ENCODE data around the gene HOXA7.

DNA sequence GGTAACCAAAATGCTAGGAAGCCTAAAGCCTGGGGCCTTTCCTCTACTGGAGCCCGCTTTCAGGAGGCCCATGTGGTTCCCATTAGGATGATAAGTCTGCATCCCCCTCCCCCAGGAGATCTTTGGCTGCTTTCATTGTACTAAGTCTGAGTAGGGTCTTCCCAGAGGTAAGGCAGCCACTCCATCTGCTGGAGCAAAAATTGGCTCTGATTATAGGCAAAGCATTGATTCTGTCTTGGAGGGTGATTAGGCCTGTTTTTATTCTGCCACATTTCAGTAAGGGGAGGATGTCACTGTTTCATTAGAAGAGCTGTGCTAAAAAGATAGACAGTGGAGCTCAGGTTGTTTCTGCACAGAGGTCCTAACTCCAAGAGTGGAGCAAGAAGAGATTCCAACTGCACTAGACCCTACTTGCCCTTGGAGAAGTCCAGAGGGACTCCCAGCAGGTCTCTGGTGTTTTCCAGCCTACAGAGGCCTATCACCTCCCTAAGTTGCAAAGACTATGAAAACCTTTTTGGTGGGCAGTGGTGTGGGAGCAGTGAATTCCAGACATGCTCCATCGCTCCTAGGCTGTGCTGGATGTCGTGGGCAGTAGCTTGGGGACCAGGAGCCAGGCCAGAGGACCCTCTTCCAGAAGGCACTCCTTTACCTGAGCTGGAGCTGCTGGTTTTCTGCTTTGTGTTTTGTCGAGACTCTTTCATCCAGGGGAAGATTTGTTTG lies 46.8 kb downstream of the HOXA7 start:
- TF ChIP-seq, protein P1, sequence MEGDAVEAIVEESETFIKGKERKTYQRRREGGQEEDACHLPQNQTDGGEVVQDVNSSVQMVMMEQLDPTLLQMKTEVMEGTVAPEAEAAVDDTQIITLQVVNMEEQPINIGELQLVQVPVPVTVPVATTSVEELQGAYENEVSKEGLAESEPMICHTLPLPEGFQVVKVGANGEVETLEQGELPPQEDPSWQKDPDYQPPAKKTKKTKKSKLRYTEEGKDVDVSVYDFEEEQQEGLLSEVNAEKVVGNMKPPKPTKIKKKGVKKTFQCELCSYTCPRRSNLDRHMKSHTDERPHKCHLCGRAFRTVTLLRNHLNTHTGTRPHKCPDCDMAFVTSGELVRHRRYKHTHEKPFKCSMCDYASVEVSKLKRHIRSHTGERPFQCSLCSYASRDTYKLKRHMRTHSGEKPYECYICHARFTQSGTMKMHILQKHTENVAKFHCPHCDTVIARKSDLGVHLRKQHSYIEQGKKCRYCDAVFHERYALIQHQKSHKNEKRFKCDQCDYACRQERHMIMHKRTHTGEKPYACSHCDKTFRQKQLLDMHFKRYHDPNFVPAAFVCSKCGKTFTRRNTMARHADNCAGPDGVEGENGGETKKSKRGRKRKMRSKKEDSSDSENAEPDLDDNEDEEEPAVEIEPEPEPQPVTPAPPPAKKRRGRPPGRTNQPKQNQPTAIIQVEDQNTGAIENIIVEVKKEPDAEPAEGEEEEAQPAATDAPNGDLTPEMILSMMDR (tag by site-specific recombination; IDR thresholded peaks at IDR 0.05): no peak
- TF ChIP-seq, protein P2, sequence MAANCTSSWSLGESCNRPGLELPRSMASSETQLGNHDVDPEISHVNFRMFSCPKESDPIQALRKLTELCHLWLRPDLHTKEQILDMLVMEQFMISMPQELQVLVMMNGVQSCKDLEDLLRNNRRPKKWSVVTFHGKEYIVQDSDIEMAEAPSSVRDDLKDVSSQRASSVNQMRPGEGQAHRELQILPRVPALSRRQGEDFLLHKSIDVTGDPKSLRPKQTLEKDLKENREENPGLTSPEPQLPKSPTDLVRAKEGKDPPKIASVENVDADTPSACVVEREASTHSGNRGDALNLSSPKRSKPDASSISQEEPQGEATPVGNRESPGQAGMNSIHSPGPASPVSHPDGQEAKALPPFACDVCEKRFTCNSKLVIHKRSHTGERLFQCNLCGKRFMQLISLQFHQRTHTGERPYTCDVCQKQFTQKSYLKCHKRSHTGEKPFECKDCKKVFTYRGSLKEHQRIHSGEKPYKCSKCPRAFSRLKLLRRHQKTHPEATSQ (tag by site-specific recombination; IDR thresholded peaks at IDR 0.05): no peak
- no peak for TF ChIP-seq ZFP41 (tag by site-specific recombination; IDR thresholded peaks at IDR 0.05; ENCODE audit: borderline replicate concordance)
- TF ChIP-seq ZNF19 (tag by site-specific recombination; IDR thresholded peaks at IDR 0.05; ENCODE audit: low read depth): no peak
- peak; percentile 73 for TF ChIP-seq EGR2 (tag by site-specific recombination; IDR thresholded peaks at IDR 0.05; ENCODE audit: low read depth)
- TF ChIP-seq, protein P3, sequence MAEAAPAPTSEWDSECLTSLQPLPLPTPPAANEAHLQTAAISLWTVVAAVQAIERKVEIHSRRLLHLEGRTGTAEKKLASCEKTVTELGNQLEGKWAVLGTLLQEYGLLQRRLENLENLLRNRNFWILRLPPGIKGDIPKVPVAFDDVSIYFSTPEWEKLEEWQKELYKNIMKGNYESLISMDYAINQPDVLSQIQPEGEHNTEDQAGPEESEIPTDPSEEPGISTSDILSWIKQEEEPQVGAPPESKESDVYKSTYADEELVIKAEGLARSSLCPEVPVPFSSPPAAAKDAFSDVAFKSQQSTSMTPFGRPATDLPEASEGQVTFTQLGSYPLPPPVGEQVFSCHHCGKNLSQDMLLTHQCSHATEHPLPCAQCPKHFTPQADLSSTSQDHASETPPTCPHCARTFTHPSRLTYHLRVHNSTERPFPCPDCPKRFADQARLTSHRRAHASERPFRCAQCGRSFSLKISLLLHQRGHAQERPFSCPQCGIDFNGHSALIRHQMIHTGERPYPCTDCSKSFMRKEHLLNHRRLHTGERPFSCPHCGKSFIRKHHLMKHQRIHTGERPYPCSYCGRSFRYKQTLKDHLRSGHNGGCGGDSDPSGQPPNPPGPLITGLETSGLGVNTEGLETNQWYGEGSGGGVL (tag by site-specific recombination; IDR thresholded peaks at IDR 0.05): no peak
- no peak for TF ChIP-seq ZBTB7A (tag by site-specific recombination; IDR thresholded peaks at IDR 0.05; ENCODE audit: low read depth)
